Measurements from ENCODE around the gene GNB1L. TPM values are rescaled to one million over a fixed set of nuclear protein-coding genes. Genes with fewer than 3 reads are reported as not detected.

The GNB1L gene
- total RNA-seq, 1 donor from 2014 or later: 5.0 TPM

DNA sequence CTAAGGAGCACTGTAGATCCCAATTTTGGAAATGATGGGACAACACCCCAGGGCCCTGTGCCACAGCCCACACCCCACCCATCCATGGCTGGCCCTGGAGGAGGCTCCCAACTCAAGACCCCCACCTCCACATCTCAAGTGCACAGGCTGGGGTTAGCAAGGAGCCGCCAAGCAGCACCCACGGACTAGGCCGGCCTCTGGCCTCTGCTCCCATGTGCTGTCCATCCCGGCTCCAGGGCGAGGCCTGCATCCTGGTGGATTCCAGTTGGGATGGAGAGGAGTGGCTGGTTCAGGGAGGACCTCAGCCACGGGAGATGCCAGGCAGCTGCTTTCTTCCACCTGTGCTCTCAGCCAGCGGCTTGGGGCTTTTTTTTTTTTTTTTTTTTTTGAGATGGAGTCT is 43.5 kb upstream of the GNB1L start:
- TF ChIP-seq, protein P1, sequence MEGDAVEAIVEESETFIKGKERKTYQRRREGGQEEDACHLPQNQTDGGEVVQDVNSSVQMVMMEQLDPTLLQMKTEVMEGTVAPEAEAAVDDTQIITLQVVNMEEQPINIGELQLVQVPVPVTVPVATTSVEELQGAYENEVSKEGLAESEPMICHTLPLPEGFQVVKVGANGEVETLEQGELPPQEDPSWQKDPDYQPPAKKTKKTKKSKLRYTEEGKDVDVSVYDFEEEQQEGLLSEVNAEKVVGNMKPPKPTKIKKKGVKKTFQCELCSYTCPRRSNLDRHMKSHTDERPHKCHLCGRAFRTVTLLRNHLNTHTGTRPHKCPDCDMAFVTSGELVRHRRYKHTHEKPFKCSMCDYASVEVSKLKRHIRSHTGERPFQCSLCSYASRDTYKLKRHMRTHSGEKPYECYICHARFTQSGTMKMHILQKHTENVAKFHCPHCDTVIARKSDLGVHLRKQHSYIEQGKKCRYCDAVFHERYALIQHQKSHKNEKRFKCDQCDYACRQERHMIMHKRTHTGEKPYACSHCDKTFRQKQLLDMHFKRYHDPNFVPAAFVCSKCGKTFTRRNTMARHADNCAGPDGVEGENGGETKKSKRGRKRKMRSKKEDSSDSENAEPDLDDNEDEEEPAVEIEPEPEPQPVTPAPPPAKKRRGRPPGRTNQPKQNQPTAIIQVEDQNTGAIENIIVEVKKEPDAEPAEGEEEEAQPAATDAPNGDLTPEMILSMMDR (IDR thresholded peaks at IDR 0.05; ENCODE audit: partially characterized antibody, unreplicated experiment): no peak
- H3K36me3 Mint-ChIP-seq (ENCODE audit: unreplicated experiment): no peaks in the 10 kb centered on the region
- peaks cover 24% of the 10 kb centered on the region for H3K4me1 Mint-ChIP-seq (ENCODE audit: low read depth, unreplicated experiment)
- H3K27ac Mint-ChIP-seq (ENCODE audit: unreplicated experiment): no peak overlapping the region
- H3K27me3 Mint-ChIP-seq (ENCODE audit: unreplicated experiment): peaks cover 3% of the 10 kb centered on the region
- H3K4me3 Mint-ChIP-seq (ENCODE audit: unreplicated experiment): no peak overlapping the region
- H3K9me3 Mint-ChIP-seq (ENCODE audit: unreplicated experiment): peaks cover 6% of the 10 kb centered on the region
- DNase-seq: no peak

DNA sequence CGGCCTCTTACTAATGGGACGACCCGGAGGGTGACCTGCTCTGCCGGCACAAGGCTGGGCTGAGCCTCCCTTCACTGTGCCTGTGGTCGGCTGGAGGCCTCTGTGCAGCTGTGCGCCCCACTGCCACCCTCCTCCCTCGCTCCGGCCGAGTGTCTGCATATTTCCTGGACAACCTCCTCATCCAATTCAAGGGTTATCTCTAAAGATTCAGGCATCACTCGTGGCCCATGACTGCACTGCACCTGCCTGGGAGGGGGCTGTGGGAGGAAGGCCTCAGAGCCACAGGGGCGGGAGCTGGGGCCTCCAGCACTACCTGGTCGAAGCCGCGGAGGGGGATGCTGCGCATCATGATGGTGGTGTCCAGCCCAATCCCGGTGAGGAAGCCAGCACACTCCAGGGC is 43.1 kb upstream of the GNB1L start:
- TF ChIP-seq, protein P1 (IDR thresholded peaks at IDR 0.05; ENCODE audit: partially characterized antibody, unreplicated experiment): no peak
- H3K36me3 Mint-ChIP-seq (ENCODE audit: unreplicated experiment): no peaks in the 10 kb centered on the region
- H3K27me3 Mint-ChIP-seq (ENCODE audit: unreplicated experiment): peaks cover 3% of the 10 kb centered on the region
- H3K4me1 Mint-ChIP-seq (ENCODE audit: low read depth, unreplicated experiment): peaks cover 21% of the 10 kb centered on the region
- no peak overlapping the region for H3K27ac Mint-ChIP-seq (ENCODE audit: unreplicated experiment)
- no peak for DNase-seq
- peaks cover 6% of the 10 kb centered on the region for H3K9me3 Mint-ChIP-seq (ENCODE audit: unreplicated experiment)
- no peak overlapping the region for H3K4me3 Mint-ChIP-seq (ENCODE audit: unreplicated experiment)

DNA sequence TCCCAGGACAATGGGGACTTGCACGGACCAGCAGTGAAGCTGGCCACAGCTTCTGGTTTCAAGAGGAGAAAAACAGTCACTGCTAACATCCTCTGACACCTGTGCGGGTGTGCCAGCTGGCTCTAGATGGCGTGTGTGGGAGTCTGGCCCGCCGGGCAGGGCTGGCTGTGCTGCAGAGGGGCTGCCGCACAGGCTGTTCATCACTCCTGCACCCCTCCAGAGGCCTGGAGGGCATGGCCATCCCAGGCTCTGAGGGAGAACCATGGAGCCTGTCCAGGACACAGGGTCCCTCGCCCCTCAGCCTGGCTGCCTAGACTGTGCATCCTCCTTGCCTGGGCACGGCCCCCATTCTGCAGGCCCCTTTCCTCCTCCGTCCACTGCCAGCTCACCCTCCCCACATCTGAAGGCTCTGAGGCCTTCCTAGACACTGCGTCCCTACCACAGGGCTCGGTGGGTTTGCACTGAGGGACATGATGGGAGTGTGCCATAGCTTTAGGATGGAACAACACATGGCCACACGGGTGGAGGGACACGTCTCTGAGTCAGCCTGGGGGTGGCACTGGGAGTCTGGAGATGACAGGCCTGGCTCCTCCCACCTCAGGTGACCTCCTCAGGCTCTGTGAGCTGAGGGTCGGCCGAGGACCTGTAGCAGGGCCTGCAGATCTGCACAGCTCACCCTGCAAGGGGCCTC is 42.1 kb upstream of the GNB1L start:
- no peak for DNase-seq
- TF ChIP-seq, protein P1 (IDR thresholded peaks at IDR 0.05; ENCODE audit: partially characterized antibody, unreplicated experiment): no peak

DNA sequence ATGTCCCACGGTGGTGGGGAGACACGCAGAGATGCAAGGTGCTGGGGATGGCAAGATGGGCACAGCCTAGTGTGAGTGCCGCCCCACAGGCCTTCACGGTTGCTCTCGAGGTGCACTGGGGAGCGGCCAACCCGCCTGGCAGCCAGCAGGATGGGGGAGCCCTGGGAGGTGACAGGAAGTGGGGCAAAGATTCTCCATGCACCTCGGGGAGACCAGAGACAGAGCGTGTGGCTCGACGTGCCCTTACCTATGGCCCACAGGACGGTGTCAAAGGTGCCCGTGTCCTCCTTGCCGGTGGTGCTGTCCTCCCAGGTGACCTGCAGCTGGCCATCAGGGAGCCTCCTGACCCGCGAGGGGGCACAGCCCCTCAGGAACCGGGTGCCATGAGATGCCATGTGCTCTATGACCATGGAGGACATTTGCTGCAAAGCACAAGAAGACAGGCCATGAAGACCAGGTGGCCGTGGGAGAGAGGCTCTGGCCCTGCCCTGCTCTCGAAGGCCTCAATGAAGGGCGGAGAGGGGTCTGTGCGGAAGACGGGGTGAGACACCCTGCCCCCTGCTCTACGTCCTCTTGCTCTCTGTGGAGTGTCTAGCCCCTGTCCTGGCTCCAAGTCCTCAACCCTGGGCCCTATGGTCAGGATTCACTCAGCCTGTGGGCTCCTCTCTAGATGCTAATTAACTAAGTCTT is 40.6 kb upstream of the GNB1L start:
- no peak overlapping the region for H3K4me3 Mint-ChIP-seq (ENCODE audit: unreplicated experiment)
- no peaks in the 10 kb centered on the region for H3K36me3 Mint-ChIP-seq (ENCODE audit: unreplicated experiment)
- peaks cover 10% of the 10 kb centered on the region for H3K4me1 Mint-ChIP-seq (ENCODE audit: low read depth, unreplicated experiment)
- TF ChIP-seq, protein P1 (IDR thresholded peaks at IDR 0.05; ENCODE audit: partially characterized antibody, unreplicated experiment): no peak
- H3K27me3 Mint-ChIP-seq (ENCODE audit: unreplicated experiment): peaks cover 3% of the 10 kb centered on the region
- DNase-seq: no peak
- peaks cover 3% of the 10 kb centered on the region for H3K9me3 Mint-ChIP-seq (ENCODE audit: unreplicated experiment)
- H3K27ac Mint-ChIP-seq (ENCODE audit: unreplicated experiment): no peak overlapping the region

More for the DNA sequence above, 42.1 kb upstream of the GNB1L start:
- no peak overlapping the region for H3K27ac Mint-ChIP-seq (ENCODE audit: unreplicated experiment)
- H3K9me3 Mint-ChIP-seq (ENCODE audit: unreplicated experiment): peaks cover 6% of the 10 kb centered on the region
- peaks cover 14% of the 10 kb centered on the region for H3K4me1 Mint-ChIP-seq (ENCODE audit: low read depth, unreplicated experiment)
- H3K27me3 Mint-ChIP-seq (ENCODE audit: unreplicated experiment): peaks cover 3% of the 10 kb centered on the region
- H3K36me3 Mint-ChIP-seq (ENCODE audit: unreplicated experiment): no peaks in the 10 kb centered on the region
- no peak overlapping the region for H3K4me3 Mint-ChIP-seq (ENCODE audit: unreplicated experiment)

DNA sequence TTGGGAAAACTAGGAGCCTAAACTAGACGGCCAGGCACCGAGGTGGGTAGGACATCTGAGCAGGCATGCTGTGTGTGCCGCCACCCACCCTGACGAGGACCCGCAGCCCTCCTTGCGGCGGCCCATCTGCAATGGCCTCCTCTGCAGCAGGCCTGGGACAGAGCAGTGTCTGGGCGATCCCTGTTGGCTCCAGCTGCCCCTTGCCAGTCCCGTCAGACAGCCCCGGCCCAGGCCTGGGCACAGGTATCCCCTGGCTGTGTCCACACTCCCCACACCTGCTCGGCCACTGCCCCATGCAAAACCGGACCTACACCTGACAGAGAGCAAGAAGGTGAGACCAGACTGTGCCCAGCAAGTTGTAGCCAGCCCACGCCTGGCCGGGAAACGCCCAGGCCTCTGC is 38.7 kb upstream of the GNB1L start:
- Mint-ChIP-seq H3K27me3 (ENCODE audit: unreplicated experiment) (peaks cover 3% of the 10 kb centered on the region), H3K36me3 (ENCODE audit: unreplicated experiment) (no peaks in the 10 kb centered on the region), H3K9me3 (ENCODE audit: unreplicated experiment) (peaks cover 3% of the 10 kb centered on the region), H3K4me1 (ENCODE audit: low read depth, unreplicated experiment) (peaks cover 2% of the 10 kb centered on the region), H3K27ac (ENCODE audit: unreplicated experiment) (no peak overlapping the region), H3K4me3 (ENCODE audit: unreplicated experiment) (no peak overlapping the region)
- TF ChIP-seq, protein P1 (IDR thresholded peaks at IDR 0.05; ENCODE audit: partially characterized antibody, unreplicated experiment): no peak
- no peak for DNase-seq
